OCI-LY1 (cell line): ENCODE measurements around the gene PSAT1.

Experiments
- CTCF ChIP-seq: fragments of 200-600 bp; sonication (generic), shearing (Covaris generic); IDR thresholded peaks from 2 replicates; pipeline ENCODE4 v1.5.1; 2017; ENCODE audit warnings: mild to moderate bottlenecking, antibody characterized with exemption, low read length, moderate library complexity, mixed read lengths
- EZH2 ChIP-seq: fragments of 200-600 bp; sonication (generic), shearing (Covaris generic); IDR thresholded peaks from 2 replicates; pipeline ENCODE4 v1.8.0; 2017; ENCODE audit warnings: borderline replicate concordance, mixed run types, mild to moderate bottlenecking, antibody characterized with exemption, low read length, moderate library complexity, mixed read lengths

DNA sequence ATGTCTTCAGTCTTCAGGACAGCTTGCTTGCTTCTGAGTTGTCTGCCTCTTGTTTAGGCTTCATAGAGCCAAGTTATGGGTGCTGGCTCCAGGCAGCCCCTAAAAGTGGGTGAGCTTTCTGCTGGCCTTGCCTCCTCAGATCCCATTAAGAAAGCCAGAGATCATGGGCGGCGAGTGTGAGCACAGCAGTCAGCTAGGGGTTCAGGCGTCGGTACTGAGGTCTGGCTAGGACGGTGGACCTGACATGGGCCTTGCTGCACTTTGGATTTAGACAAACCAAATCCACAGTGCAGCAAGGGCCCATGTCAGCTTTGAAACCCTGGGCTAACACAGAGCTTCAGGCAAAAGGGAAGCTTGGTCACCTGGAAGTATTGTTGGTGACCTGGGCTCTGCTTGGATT, 17.6 kb downstream of the PSAT1 start:
- TF ChIP-seq CTCF (no peak), EZH2 (no peak)
